GM19239 (cell line): Measurements from ENCODE around the gene ABHD2.
A peak's percentile ranks its signal among the peaks of the same experiment; 100 is the strongest.
"Not testable (repeated sequence)": the region's sequence is repeated elsewhere in the genome, so short reads cannot be mapped to it uniquely, and the experiment has no call there.

ENCODE experiments used
- DNase-seq: peaks from one replicate; pipeline ENCODE4 v3.0.0; 2011; ENCODE audit warnings: low spot score; ENCODE audit not compliant: insufficient read length
- FAIRE-seq: peaks from 2 replicates; lab custom pipeline; 2011; peaks lifted over from hg19 to GRCh38; lab: Jason Lieb, UNC

ABHD2 gene

GRCh38 chr15:89117790-89118189 is 29.5 kb downstream of the ABHD2 start:
- DNase-seq (no peak), FAIRE-seq (no peak)

GRCh38 chr15:89118481-89118989 is 30.3 kb downstream of the ABHD2 start:
- FAIRE-seq, result no peak

GRCh38 chr15:89119489-89120478 is 31.5 kb downstream of the ABHD2 start:
- FAIRE-seq, result no peak
- no peak for DNase-seq

More at GRCh38 chr15:89118481-89118989, 30.3 kb downstream of the ABHD2 start:
- DNase-seq, result no peak

GRCh38 chr15:89120479-89121000 is 32.3 kb downstream of the ABHD2 start:
- DNase-seq, FAIRE-seq: not testable (repeated sequence)

- no peak for FAIRE-seq
- DNase-seq, result no peak
These were observed 33.2 kb downstream of the ABHD2 start for GRCh38 chr15:89121414-89121813.

GRCh38 chr15:89122505-89123180 is 34.4 kb downstream of the ABHD2 start:
- DNase-seq (no peak), FAIRE-seq (no peak)

GRCh38 chr15:89123181-89123525 is 34.9 kb downstream of the ABHD2 start:
- FAIRE-seq, result no peak
- no peak for DNase-seq

- DNase-seq (no peak), FAIRE-seq (no peak)
These were observed 37.0 kb downstream of the ABHD2 start for GRCh38 chr15:89125088-89125826.

- DNase-seq (no peak), FAIRE-seq (no peak)
These were observed 37.8 kb downstream of the ABHD2 start for GRCh38 chr15:89126009-89126408.

- FAIRE-seq, result no peak
- DNase-seq, result no peak
These were observed 38.9 kb downstream of the ABHD2 start for GRCh38 chr15:89127054-89127702.

GRCh38 chr15:89128320-89129122 is 40.3 kb downstream of the ABHD2 start:
- DNase-seq, result no peak
- FAIRE-seq, result no peak

- DNase-seq (peak; percentile 28), FAIRE-seq (peak; percentile 31)
These were observed 41.0 kb downstream of the ABHD2 start for GRCh38 chr15:89129123-89129815.

- no peak for DNase-seq
- FAIRE-seq, result no peak
These were observed 41.5 kb downstream of the ABHD2 start for GRCh38 chr15:89129816-89130134.

GRCh38 chr15:89130201-89130600 is 41.9 kb downstream of the ABHD2 start:
- DNase-seq (peak; percentile 54), FAIRE-seq (peak; percentile 83)

- DNase-seq (no peak), FAIRE-seq (no peak)
These were observed 43.5 kb downstream of the ABHD2 start for GRCh38 chr15:89131731-89132130.

GRCh38 chr15:89132611-89133507 is 44.6 kb downstream of the ABHD2 start:
- no peak for DNase-seq
- FAIRE-seq, result no peak

GRCh38 chr15:89135387-89136077 is 47.3 kb downstream of the ABHD2 start:
- not testable (repeated sequence) for FAIRE-seq, DNase-seq
